OCI-LY3 (cell line): ENCODE data around the gene ARNT2.

ENCODE experiments used
- CTCF ChIP-seq: fragments of 200-600, 300-600 bp; sonication (generic); IDR thresholded peaks from 2 replicates; pipeline ENCODE4 v1.5.1; 2014; ENCODE audit warnings: antibody characterized with exemption, low read length, low read depth
- EZH2phosphoT487 ChIP-seq: fragments of 200-600 bp; shearing (Covaris generic); IDR thresholded peaks from 2 replicates; pipeline ENCODE4 v1.6.1; 2018; ENCODE audit warnings: antibody characterized with exemption, mixed run types, low read depth

DNA sequence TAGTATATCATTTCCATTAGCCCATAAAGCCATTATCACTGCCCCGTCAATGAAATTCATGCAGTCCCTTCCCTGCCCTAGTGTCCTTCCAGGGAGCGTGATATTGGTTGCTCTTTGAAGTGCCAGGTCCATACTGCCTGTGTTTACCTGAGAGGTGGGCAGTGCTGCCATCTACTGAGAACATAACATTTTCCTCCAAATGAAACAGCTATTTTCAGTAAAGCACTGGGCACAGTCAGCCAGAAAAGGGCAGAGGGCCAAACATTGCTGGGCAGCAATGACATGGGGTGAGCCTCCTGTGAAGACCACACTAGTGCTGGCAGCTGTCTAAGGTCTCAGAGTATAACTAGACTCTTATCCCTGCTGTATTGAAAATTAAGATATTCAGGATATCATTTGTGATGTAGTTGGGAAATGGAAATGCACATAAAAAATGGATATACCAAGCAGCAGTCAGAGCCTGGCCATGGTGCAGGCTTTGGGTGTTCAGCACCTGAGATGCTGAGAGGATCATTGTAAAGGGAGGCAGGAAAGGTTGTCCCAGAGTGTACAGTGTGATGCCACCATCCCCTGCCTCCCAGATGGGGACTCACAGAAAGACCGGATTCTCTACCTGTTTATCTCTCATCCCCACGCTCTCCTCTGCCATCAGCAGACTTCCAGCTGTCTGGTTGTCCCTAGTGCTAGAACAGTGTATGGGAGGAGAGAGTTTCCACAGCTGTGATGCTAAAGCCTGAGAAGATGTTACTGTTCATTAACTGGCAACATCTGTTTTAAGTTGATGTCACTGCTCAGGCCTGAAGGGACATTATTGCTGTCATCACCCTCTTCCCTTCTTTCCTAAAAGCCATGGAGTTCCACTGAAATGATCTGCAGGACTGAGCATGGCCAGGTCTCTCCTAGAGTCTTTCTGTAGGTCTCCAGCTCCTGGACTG, 108.8 kb downstream of the ARNT2 start:
- TF ChIP-seq CTCF, result peak; percentile 74
- no peak for TF ChIP-seq EZH2phosphoT487
